Measurements from ENCODE around the gene CMIP.

GRCh38 chr16:81408409-81408950 lies 36.1 kb upstream of the CMIP start:
- TF ChIP-seq CTCF (conservative IDR thresholded peaks at IDR 0.05; ENCODE audit: low read depth, low read length): no peak
- no peak for TF ChIP-seq EZH2 (IDR thresholded peaks at IDR 0.05; ENCODE audit: low read length, unreplicated experiment)
